ENCODE data around the gene PDE3A. TPM values are rescaled to one million over a fixed set of nuclear protein-coding genes. Genes with fewer than 3 reads are reported as not detected.

PDE3A gene
- total RNA-seq, 4 donors from 2014 or later: 51.3 to 150 (median 114) TPM

DNA sequence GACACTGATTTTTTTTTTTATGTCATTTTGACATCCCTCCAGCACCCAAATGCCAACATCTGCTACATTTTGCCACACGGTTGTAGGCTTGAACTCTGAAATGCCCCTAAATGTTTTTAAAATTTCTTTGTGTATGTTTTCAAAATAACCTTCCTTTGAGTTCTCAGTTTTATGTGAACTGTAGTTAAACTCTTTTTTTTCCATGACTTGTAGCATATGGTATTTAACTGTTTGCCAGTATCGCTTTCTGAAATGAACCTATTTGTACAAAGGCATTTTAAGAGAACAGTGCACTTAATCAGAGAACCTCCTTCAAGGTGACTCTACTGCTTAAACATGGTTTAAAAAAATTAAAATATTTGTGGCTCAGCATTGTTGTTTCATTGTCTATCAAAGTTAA is 61.5 kb downstream of the PDE3A start:
- in situ Hi-C loops (cut with MboI; ENCODE audit: low pct_ligation_motif_present in 1 of 4, low pct_unique_long_range_greater_than_20kb in 1 of 4, low sequenced_read_pairs in 3 of 4) (no loop called here), intact Hi-C loops (cut with DNase I; ENCODE audit: low total_unique reads) (no loop called here)
- Histone ChIP-seq H3K4me1 (peaks cover 0 to 44% (median 9%) of the 10 kb centered on the region in 4 donors), H3K36me3 (no peaks in the 10 kb centered on the region), H3K9me3 (no peaks in the 10 kb centered on the region), H3K4me3 (no peak overlapping the region), H3K27ac (peak overlapping the region in 1 of 4 donors; percentile 23), H3K27me3 (no peaks in the 10 kb centered on the region)
- WGBS, 2 donors (ENCODE audit: low coverage in 1 of 2): 69 to 71% methylated on average over 2 of the region's 2 CpGs
- TF ChIP-seq POLR2AphosphoS5 (IDR thresholded peaks at IDR 0.05): no peak
- no peak for TF ChIP-seq POLR2A (IDR thresholded peaks at IDR 0.05)
- no peak for TF ChIP-seq EP300 (IDR thresholded peaks at IDR 0.05; ENCODE audit: low read depth)
- TF ChIP-seq, protein P1, sequence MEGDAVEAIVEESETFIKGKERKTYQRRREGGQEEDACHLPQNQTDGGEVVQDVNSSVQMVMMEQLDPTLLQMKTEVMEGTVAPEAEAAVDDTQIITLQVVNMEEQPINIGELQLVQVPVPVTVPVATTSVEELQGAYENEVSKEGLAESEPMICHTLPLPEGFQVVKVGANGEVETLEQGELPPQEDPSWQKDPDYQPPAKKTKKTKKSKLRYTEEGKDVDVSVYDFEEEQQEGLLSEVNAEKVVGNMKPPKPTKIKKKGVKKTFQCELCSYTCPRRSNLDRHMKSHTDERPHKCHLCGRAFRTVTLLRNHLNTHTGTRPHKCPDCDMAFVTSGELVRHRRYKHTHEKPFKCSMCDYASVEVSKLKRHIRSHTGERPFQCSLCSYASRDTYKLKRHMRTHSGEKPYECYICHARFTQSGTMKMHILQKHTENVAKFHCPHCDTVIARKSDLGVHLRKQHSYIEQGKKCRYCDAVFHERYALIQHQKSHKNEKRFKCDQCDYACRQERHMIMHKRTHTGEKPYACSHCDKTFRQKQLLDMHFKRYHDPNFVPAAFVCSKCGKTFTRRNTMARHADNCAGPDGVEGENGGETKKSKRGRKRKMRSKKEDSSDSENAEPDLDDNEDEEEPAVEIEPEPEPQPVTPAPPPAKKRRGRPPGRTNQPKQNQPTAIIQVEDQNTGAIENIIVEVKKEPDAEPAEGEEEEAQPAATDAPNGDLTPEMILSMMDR (IDR thresholded peaks at IDR 0.05): no peak
- no peak for DNase-seq

DNA sequence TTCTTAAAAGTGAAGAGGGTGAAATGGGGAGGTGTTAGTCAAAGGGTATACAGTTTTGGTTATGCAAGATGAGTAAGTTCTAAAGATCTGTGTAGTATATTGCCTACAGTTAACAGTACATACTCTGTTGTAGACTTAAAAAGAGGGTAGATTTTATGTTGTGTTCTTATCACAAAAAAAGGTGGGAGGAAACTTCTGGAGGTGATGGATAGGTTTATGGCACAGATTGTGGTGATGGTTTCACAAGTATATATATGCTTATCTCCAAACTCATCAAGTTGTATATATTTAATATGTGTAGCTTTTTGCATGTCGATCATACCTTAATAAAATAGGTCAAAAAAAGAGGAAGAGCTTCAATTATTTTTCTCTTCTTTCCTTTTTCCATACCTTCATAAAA is 64.0 kb downstream of the PDE3A start:
- H3K9me3 ChIP-seq: no peaks in the 10 kb centered on the region
- TF ChIP-seq, protein P1 (IDR thresholded peaks at IDR 0.05): no peak
- no peak for TF ChIP-seq EP300 (IDR thresholded peaks at IDR 0.05; ENCODE audit: low read depth)
- no peak for TF ChIP-seq POLR2AphosphoS5 (IDR thresholded peaks at IDR 0.05)
- TF ChIP-seq POLR2A (IDR thresholded peaks at IDR 0.05): no peak
- in situ Hi-C loops (cut with MboI; ENCODE audit: low pct_ligation_motif_present in 1 of 4, low pct_unique_long_range_greater_than_20kb in 1 of 4, low sequenced_read_pairs in 3 of 4) (no loop called here), intact Hi-C loops (cut with DNase I; ENCODE audit: low total_unique reads) (no loop called here)
- H3K4me3 ChIP-seq: no peak overlapping the region
- no peak overlapping the region for H3K27ac ChIP-seq
- no peak for DNase-seq
- H3K36me3 ChIP-seq: no peaks in the 10 kb centered on the region
- H3K4me1 ChIP-seq: peaks cover 0 to 63% (median 16%) of the 10 kb centered on the region in 4 donors
- WGBS, 2 donors (ENCODE audit: low coverage in 1 of 2): 56% methylated on average over 1 of the region's 1 CpG
- no peaks in the 10 kb centered on the region for H3K27me3 ChIP-seq

DNA sequence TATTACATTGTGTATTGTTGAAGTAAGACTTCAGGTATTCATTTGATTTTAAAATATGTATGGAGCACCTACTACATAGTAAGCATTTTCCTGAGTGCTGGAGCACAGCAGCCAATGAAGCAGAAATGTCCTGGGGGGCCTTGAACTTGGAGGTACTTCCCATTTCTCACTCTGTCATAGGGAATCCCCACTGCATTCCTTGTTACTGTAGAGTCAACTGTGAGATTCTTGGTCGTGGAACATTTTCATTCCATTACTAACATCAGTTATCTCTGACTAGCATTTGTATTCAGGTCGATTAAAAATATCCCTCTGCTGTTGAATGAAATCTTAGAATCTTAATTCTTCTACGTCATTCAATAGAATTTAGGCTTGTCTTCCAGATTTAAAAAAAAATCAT is 66.7 kb downstream of the PDE3A start:
- DNase-seq: no peak
- Histone ChIP-seq H3K27me3 (no peaks in the 10 kb centered on the region), H3K4me1 (peaks cover 0 to 71% (median 22%) of the 10 kb centered on the region in 4 donors), H3K27ac (peak overlapping the region in 2 of 4 donors; percentile 27 to 47), H3K36me3 (no peaks in the 10 kb centered on the region), H3K4me3 (no peak overlapping the region), H3K9me3 (no peaks in the 10 kb centered on the region)
- in situ Hi-C loops (cut with MboI; ENCODE audit: low pct_ligation_motif_present in 1 of 4, low pct_unique_long_range_greater_than_20kb in 1 of 4, low sequenced_read_pairs in 3 of 4): no loop called here
- TF ChIP-seq POLR2AphosphoS5 (IDR thresholded peaks at IDR 0.05): no peak
- no peak for TF ChIP-seq EP300 (IDR thresholded peaks at IDR 0.05; ENCODE audit: low read depth)
- TF ChIP-seq, protein P1 (IDR thresholded peaks at IDR 0.05): no peak
- no peak for TF ChIP-seq POLR2A (IDR thresholded peaks at IDR 0.05)
- intact Hi-C loops (cut with DNase I; ENCODE audit: low total_unique reads): no loop called here
- 46 to 64% methylated on average over 3 of the region's 3 CpGs for WGBS, 2 donors (ENCODE audit: low coverage in 1 of 2)

DNA sequence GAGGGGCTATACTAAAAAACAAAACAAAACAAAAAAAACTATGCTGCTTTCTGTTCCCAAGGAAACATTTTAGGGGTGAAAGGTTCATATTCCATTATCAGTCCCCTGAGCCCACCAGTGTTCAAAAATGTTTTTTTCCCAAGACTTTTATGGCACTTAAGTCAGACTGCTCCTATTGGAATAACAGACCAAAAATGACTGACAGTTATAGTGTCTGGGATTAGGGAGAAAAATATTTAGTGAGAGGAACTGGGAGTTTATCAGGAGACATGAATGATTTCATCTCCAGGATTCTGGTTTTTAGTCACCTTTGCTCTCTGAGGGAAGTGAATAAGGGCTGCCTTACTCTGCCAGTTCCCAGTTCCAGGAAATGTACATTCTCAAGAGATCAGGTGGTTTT is 68.0 kb downstream of the PDE3A start:
- no peaks in the 10 kb centered on the region for H3K27me3 ChIP-seq
- H3K4me1 ChIP-seq: peaks cover 0 to 66% (median 22%) of the 10 kb centered on the region in 4 donors
- no peak for DNase-seq
- H3K4me3 ChIP-seq: no peak overlapping the region
- no peaks in the 10 kb centered on the region for H3K9me3 ChIP-seq
- TF ChIP-seq POLR2A (IDR thresholded peaks at IDR 0.05) (no peak), EP300 (IDR thresholded peaks at IDR 0.05; ENCODE audit: low read depth) (no peak), POLR2AphosphoS5 (IDR thresholded peaks at IDR 0.05) (no peak)
- TF ChIP-seq, protein P1 (IDR thresholded peaks at IDR 0.05): no peak
- H3K27ac ChIP-seq: peak overlapping the region; percentile 7 to 47 (median 22)
- in situ Hi-C loops (cut with MboI; ENCODE audit: low pct_ligation_motif_present in 1 of 4, low pct_unique_long_range_greater_than_20kb in 1 of 4, low sequenced_read_pairs in 3 of 4): no loop called here
- intact Hi-C loops (cut with DNase I; ENCODE audit: low total_unique reads): no loop called here
- H3K36me3 ChIP-seq: no peaks in the 10 kb centered on the region

Measured in transverse colon (tissue), 4 donors.